WTC11 (cell line): ENCODE data around the gene RAN. TPM values are rescaled to one million over a fixed set of nuclear protein-coding genes. Genes with fewer than 3 reads are reported as not detected.
A peak's percentile ranks its signal among the peaks of the same experiment; 100 is the strongest.
"Not testable (repeated sequence)": the region's sequence is repeated elsewhere in the genome, so short reads cannot be mapped to it uniquely, and the experiment has no call there.

Experiments used
- ATAC-seq: fragments of 200-7000 bp; cut with Tn5 transposase; 2 replicates; pipeline ENCODE4 v1.10.0; 2021; ENCODE audit warnings: mild to moderate bottlenecking, moderate library complexity
- CTCF ChIA-PET: fragments of 300-600 bp; sonication (Branson Sonifier 250); formaldehyde crosslinking; loops from one replicate; lab custom pipeline; 2021; ENCODE audit warnings: antibody characterized with exemption; lab: Charles Lee
- POLR2A ChIA-PET: fragments of 350-600 bp; sonication (Branson Sonifier 250); formaldehyde crosslinking; loops from one replicate; lab custom pipeline; 2021; ENCODE audit warnings: antibody characterized with exemption; lab: Charles Lee
- DNase-seq: peaks from one replicate; pipeline ENCODE4 v3.0.0; 2021; ENCODE audit warnings: low spot score
- H3K27ac Mint-ChIP-seq: 2 replicates; pipeline ENCODE4 v1.8.0; 2021; ENCODE audit warnings: mixed read lengths
- H3K27me3 Mint-ChIP-seq: 2 replicates; pipeline ENCODE4 v1.8.0; 2021; ENCODE audit warnings: low read depth, mild to moderate bottlenecking, moderate library complexity, mixed read lengths
- H3K36me3 Mint-ChIP-seq: 2 replicates; pipeline ENCODE4 v1.8.0; 2021; ENCODE audit warnings: mixed read lengths
- H3K4me1 Mint-ChIP-seq: 2 replicates; pipeline ENCODE4 v1.8.0; 2022; ENCODE audit warnings: mixed read lengths
- H3K4me3 Mint-ChIP-seq: 2 replicates; pipeline ENCODE4 v1.8.0; 2021; ENCODE audit warnings: mild to moderate bottlenecking, moderate library complexity, mixed read lengths
- H3K9me3 Mint-ChIP-seq: 2 replicates; pipeline ENCODE4 v1.8.0; 2021; ENCODE audit warnings: mixed read lengths
- CREB1 ChIP-seq: sonication (generic); formaldehyde crosslinking; IDR thresholded peaks from 2 replicates; pipeline ENCODE4 v1.8.0; 2023; ENCODE audit warnings: mild to moderate bottlenecking, missing genetic modification reagents
- E2F4 ChIP-seq: sonication (generic); formaldehyde crosslinking; IDR thresholded peaks from 2 replicates; pipeline ENCODE4 v1.8.1; 2022; ENCODE audit warnings: low read depth, mild to moderate bottlenecking, moderate library complexity, missing genetic modification reagents, borderline replicate concordance
- EMX1 ChIP-seq: fragments of 250-450 bp; sonication (Bioruptor Pico); IDR thresholded peaks from 2 replicates; pipeline ENCODE4 v1.8.0; 2021; ENCODE audit warnings: mild to moderate bottlenecking
- HMGXB4 ChIP-seq: sonication (generic); formaldehyde crosslinking; IDR thresholded peaks from 2 replicates; pipeline ENCODE4 v1.8.1; 2023; ENCODE audit warnings: mild to moderate bottlenecking, moderate library complexity, missing genetic modification reagents
- JAZF1 ChIP-seq: fragments of 250-450 bp; sonication (Bioruptor Pico); IDR thresholded peaks from 2 replicates; pipeline ENCODE4 v1.9.0; 2021; ENCODE audit warnings: moderate library complexity, mild to moderate bottlenecking, inconsistent platforms
- NFYB ChIP-seq: sonication (generic); formaldehyde crosslinking; conservative IDR thresholded peaks from 2 replicates; pipeline ENCODE4 v1.8.0; 2022; ENCODE audit warnings: low read depth, missing genetic modification reagents
- NR3C1 ChIP-seq: sonication (generic); formaldehyde crosslinking; conservative IDR thresholded peaks from 2 replicates; pipeline ENCODE4 v1.8.1; 2023; ENCODE audit warnings: low read depth, mild to moderate bottlenecking, missing genetic modification reagents
- SMAD3 ChIP-seq: sonication (generic); formaldehyde crosslinking; IDR thresholded peaks from 2 replicates; pipeline ENCODE4 v1.8.0; 2022; ENCODE audit warnings: missing genetic modification reagents, mild to moderate bottlenecking, borderline replicate concordance
- USF1 ChIP-seq: sonication (generic); formaldehyde crosslinking; IDR thresholded peaks from 2 replicates; pipeline ENCODE4 v1.8.0; 2022; ENCODE audit warnings: mild to moderate bottlenecking, missing genetic modification reagents
- ZBTB21 ChIP-seq: sonication (generic); formaldehyde crosslinking; IDR thresholded peaks from 2 replicates; pipeline ENCODE4 v1.8.1; 2023; ENCODE audit warnings: mild to moderate bottlenecking, missing genetic modification reagents, borderline replicate concordance
- ZNF121 ChIP-seq: sonication (generic); formaldehyde crosslinking; IDR thresholded peaks from 2 replicates; pipeline ENCODE4 v1.8.0; 2023; ENCODE audit warnings: missing genetic modification reagents
- ZNF232 ChIP-seq: sonication (generic); formaldehyde crosslinking; IDR thresholded peaks from 2 replicates; pipeline ENCODE4 v1.8.0; 2022; ENCODE audit warnings: mild to moderate bottlenecking, missing genetic modification reagents
- total RNA-seq: library from RNA; stranded (reverse); gene quantifications from 3 replicates; pipeline ENCODE4 v1.2.3, GENCODE V29; 2021
- TF ChIP-seq, protein P1 (sequence below): sonication (generic); formaldehyde crosslinking; IDR thresholded peaks from 2 replicates; pipeline ENCODE4 v1.8.1; 2022; ENCODE audit warnings: mild to moderate bottlenecking, moderate library complexity, missing genetic modification reagents
- TF ChIP-seq, protein P2 (sequence below): sonication (generic); formaldehyde crosslinking; IDR thresholded peaks from 2 replicates; pipeline ENCODE4 v1.8.0; 2022; ENCODE audit warnings: mild to moderate bottlenecking, missing genetic modification reagents
- TF ChIP-seq, protein P3 (sequence below): sonication (generic); formaldehyde crosslinking; IDR thresholded peaks from 2 replicates; pipeline ENCODE4 v1.8.1; 2023; ENCODE audit warnings: mild to moderate bottlenecking, missing genetic modification reagents

The RAN gene
- total RNA-seq, 1 experiment from 2014 or later: 1,745 TPM

DNA sequence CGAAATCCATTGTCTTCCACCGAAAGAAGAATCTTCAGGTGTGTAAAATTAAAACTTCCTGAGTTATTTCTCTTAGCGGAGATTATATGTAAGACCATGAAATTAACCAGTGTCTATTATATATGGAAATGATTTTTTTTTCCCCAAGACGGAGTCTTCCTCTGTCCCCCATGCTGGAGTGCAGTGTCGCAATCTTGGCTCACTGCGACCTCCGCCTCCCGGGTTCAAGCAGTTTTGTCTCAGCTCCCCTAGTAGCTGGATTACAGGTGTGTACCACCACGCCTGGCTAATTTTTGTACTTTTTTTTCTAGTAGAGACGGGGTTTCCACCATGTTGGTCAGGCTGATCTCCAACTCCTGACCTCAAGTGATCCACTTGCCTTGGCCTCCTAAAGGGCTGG lies 2.8 kb downstream of the RAN start:
- no peak for ATAC-seq
- H3K9me3 Mint-ChIP-seq: no peaks in the 10 kb centered on the region
- H3K27ac Mint-ChIP-seq: peak overlapping the region; percentile 97
- TF ChIP-seq JAZF1 (CRISPR knock-in tag) (no peak), CREB1 (CRISPR knock-in tag) (no peak), NFYB (CRISPR knock-in tag) (no peak), ZNF232 (CRISPR knock-in tag) (no peak), E2F4 (CRISPR knock-in tag) (no peak), HMGXB4 (CRISPR knock-in tag) (no peak), EMX1 (no peak), SMAD3 (CRISPR knock-in tag) (no peak)
- TF ChIP-seq, protein P1, sequence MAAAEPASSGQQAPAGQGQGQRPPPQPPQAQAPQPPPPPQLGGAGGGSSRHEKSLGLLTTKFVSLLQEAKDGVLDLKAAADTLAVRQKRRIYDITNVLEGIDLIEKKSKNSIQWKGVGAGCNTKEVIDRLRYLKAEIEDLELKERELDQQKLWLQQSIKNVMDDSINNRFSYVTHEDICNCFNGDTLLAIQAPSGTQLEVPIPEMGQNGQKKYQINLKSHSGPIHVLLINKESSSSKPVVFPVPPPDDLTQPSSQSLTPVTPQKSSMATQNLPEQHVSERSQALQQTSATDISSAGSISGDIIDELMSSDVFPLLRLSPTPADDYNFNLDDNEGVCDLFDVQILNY: no peak
- TF ChIP-seq, protein P2, sequence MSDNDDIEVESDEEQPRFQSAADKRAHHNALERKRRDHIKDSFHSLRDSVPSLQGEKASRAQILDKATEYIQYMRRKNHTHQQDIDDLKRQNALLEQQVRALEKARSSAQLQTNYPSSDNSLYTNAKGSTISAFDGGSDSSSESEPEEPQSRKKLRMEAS: no peak
- peaks cover 53% of the 10 kb centered on the region for H3K36me3 Mint-ChIP-seq
- peaks cover 76% of the 10 kb centered on the region for H3K4me1 Mint-ChIP-seq
- POLR2A ChIA-PET: no interaction called here
- no peaks in the 10 kb centered on the region; the same call in 1 of the 2 replicates for H3K27me3 Mint-ChIP-seq
- H3K4me3 Mint-ChIP-seq: peak overlapping the region; percentile 97
- DNase-seq: no peak
- CTCF ChIA-PET: no interaction called here

GRCh38 chr12:130875193-130875592 lies 3.3 kb downstream of the RAN start:
- TF ChIP-seq, protein P3, sequence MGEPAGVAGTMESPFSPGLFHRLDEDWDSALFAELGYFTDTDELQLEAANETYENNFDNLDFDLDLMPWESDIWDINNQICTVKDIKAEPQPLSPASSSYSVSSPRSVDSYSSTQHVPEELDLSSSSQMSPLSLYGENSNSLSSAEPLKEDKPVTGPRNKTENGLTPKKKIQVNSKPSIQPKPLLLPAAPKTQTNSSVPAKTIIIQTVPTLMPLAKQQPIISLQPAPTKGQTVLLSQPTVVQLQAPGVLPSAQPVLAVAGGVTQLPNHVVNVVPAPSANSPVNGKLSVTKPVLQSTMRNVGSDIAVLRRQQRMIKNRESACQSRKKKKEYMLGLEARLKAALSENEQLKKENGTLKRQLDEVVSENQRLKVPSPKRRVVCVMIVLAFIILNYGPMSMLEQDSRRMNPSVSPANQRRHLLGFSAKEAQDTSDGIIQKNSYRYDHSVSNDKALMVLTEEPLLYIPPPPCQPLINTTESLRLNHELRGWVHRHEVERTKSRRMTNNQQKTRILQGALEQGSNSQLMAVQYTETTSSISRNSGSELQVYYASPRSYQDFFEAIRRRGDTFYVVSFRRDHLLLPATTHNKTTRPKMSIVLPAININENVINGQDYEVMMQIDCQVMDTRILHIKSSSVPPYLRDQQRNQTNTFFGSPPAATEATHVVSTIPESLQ (CRISPR knock-in tag): no peak
- no peak for TF ChIP-seq ZNF232 (CRISPR knock-in tag)
- peak; percentile 96 for TF ChIP-seq ZNF121 (CRISPR knock-in tag)
- TF ChIP-seq USF1 (CRISPR knock-in tag): no peak
- no peak for TF ChIP-seq ZBTB21 (CRISPR knock-in tag)
- no peak for TF ChIP-seq NR3C1 (CRISPR knock-in tag)
- no peaks in the 10 kb centered on the region for H3K9me3 Mint-ChIP-seq
- ATAC-seq: no peak
- H3K4me1 Mint-ChIP-seq: peaks cover 76% of the 10 kb centered on the region
- H3K27me3 Mint-ChIP-seq: no peaks in the 10 kb centered on the region; the same call in 1 of the 2 replicates
- H3K36me3 Mint-ChIP-seq: peaks cover 53% of the 10 kb centered on the region
- POLR2A ChIA-PET: no interaction called here
- H3K4me3 Mint-ChIP-seq: peak overlapping the region; percentile 97; the same call in 1 of the 2 replicates
- no peak for DNase-seq
- no peak overlapping the region; the same call in 1 of the 2 replicates for H3K27ac Mint-ChIP-seq
- CTCF ChIA-PET: no interaction called here

DNA sequence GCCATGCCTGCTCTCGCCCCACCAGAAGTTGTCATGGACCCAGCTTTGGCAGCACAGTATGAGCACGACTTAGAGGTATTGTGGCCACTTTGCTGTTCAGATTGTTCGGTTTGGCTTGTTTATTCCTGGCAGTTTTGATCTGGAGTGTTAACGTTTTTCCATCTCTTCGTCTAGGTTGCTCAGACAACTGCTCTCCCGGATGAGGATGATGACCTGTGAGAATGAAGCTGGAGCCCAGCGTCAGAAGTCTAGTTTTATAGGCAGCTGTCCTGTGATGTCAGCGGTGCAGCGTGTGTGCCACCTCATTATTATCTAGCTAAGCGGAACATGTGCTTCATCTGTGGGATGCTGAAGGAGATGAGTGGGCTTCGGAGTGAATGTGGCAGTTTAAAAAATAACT lies 3.8 kb downstream of the RAN start:
- H3K9me3 Mint-ChIP-seq, CTCF ChIA-PET, DNase-seq, H3K27me3 Mint-ChIP-seq, POLR2A ChIA-PET, ATAC-seq: not testable (repeated sequence)
- Mint-ChIP-seq H3K27ac (peak overlapping the region; percentile 66), H3K4me1 (peaks cover 72% of the 10 kb centered on the region), H3K36me3 (peaks cover 53% of the 10 kb centered on the region), H3K4me3 (peak overlapping the region; percentile 24)
